ENCODE data around the gene MRPS18C.
A peak's percentile ranks its signal among the peaks of the same experiment; 100 is the strongest.
"Not testable (repeated sequence)": the region's sequence is repeated elsewhere in the genome, so short reads cannot be mapped to it uniquely, and the experiment has no call there.

The MRPS18C gene

GRCh38 chr4:83501671-83502070 is 45.8 kb downstream of the MRPS18C start:
- DNase-seq, result not testable (repeated sequence)

GRCh38 chr4:83503974-83504373 is 48.1 kb downstream of the MRPS18C start:
- DNase-seq, result peak in 1 of 4 experiments; percentile 16

- no peak for DNase-seq
These were observed 48.6 kb downstream of the MRPS18C start for GRCh38 chr4:83504503-83504902.

GRCh38 chr4:83504996-83505395 is 49.1 kb downstream of the MRPS18C start:
- no peak for DNase-seq

GRCh38 chr4:83509156-83509585 is 53.3 kb downstream of the MRPS18C start:
- DNase-seq, result not testable (repeated sequence)

- DNase-seq, result no peak
These were observed 54.6 kb downstream of the MRPS18C start for GRCh38 chr4:83510442-83510841.
